ENCODE results near the gene ARPC5. TPM values are rescaled to one million over a fixed set of nuclear protein-coding genes. Genes with fewer than 3 reads are reported as not detected.

The ARPC5 gene
- polyA plus RNA-seq, 2 of the 4 experiments (the other 2 are of a cell fraction), result 189 to 198 TPM

DNA sequence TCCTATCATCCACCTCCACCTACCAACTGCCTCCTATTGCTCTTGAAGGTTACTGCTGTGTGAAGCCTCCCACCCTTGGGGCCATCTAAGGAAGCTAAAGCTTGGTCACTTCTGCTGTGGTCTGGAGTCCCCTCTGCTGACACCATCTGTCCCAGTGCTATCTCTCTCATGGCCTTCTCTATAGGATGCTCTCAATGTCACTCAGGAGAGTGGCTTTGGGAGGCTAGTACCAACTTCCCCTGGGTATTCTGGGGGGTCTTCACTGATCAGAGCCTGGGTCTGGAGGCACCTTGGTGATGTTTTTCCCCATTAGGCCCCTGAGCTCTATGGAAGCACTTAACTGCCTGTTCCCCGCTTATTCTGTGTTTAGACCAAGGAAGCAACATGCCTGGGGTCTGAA is 33.1 kb downstream of the ARPC5 start (continued):
- TF ChIP-seq EHMT2 (IDR thresholded peaks at IDR 0.05; ENCODE audit: low read depth) (no peak), RNF2 (IDR thresholded peaks at IDR 0.05; ENCODE audit: borderline replicate concordance, low read depth) (no peak), ESRRA (IDR thresholded peaks at IDR 0.05; ENCODE audit: borderline replicate concordance, low read length) (no peak), ZSCAN20 (CRISPR knock-in tag; IDR thresholded peaks at IDR 0.05) (no peak), RFX5 (IDR thresholded peaks at IDR 0.05) (no peak), TP53 (CRISPR knock-in tag; IDR thresholded peaks at IDR 0.05) (no peak), FOSL2 (IDR thresholded peaks at IDR 0.05) (no peak), FOSL2 (CRISPR knock-in tag; IDR thresholded peaks at IDR 0.05) (no peak)
- TF ChIP-seq, protein P1, sequence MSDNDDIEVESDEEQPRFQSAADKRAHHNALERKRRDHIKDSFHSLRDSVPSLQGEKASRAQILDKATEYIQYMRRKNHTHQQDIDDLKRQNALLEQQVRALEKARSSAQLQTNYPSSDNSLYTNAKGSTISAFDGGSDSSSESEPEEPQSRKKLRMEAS (IDR thresholded peaks at IDR 0.05), result no peak

DNA sequence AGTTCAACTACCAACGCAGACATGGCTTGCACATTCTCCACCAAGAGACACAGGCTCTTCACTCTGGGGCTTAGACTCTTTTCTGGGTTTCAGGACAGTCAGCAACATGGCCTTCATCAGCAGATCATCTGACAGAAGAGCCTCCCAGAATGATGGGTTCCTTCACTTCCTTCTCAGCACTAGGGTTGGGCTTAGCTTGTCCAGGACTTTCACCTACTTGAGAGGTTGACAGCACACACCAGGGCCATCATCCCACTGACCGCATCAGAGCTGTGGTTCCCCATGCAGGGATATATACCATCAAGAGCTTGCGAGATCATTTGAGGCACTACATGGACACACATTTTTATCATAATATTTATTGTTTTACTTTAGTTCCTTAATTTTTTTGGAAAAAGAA is 34.9 kb downstream of the ARPC5 start:
- ChIA-PET CTCF (interaction anchor here (0.7 to 1.4 kb wide), 2 partner anchors 33 to 371 kb away, joined by 3 to 4 read pairs; no protein-coding TSS in a partner anchor), POLR2A (no interaction called here)
- no peak for TF ChIP-seq FOXS1 (CRISPR knock-in tag; IDR thresholded peaks at IDR 0.05)
- TF ChIP-seq, protein P2, sequence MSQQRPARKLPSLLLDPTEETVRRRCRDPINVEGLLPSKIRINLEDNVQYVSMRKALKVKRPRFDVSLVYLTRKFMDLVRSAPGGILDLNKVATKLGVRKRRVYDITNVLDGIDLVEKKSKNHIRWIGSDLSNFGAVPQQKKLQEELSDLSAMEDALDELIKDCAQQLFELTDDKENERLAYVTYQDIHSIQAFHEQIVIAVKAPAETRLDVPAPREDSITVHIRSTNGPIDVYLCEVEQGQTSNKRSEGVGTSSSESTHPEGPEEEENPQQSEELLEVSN (IDR thresholded peaks at IDR 0.05; ENCODE audit: borderline replicate concordance, low read depth), result no peak
- TF ChIP-seq, protein P3, sequence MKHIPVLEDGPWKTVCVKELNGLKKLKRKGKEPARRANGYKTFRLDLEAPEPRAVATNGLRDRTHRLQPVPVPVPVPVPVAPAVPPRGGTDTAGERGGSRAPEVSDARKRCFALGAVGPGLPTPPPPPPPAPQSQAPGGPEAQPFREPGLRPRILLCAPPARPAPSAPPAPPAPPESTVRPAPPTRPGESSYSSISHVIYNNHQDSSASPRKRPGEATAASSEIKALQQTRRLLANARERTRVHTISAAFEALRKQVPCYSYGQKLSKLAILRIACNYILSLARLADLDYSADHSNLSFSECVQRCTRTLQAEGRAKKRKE (CRISPR knock-in tag; IDR thresholded peaks at IDR 0.05; ENCODE audit: low read depth), result no peak
- TF ChIP-seq, protein P4, sequence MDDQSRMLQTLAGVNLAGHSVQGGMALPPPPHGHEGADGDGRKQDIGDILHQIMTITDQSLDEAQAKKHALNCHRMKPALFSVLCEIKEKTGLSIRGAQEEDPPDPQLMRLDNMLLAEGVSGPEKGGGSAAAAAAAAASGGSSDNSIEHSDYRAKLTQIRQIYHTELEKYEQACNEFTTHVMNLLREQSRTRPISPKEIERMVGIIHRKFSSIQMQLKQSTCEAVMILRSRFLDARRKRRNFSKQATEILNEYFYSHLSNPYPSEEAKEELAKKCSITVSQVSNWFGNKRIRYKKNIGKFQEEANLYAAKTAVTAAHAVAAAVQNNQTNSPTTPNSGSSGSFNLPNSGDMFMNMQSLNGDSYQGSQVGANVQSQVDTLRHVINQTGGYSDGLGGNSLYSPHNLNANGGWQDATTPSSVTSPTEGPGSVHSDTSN (IDR thresholded peaks at IDR 0.05), result no peak
- no peak for TF ChIP-seq ZSCAN20 (CRISPR knock-in tag; IDR thresholded peaks at IDR 0.05)
- TF ChIP-seq EP300 (IDR thresholded peaks at IDR 0.05), result no peak
- no peak for TF ChIP-seq RFX5 (IDR thresholded peaks at IDR 0.05)
- TF ChIP-seq MAFK (IDR thresholded peaks at IDR 0.05; ENCODE audit: partially characterized antibody), result no peak
- TF ChIP-seq, protein P5, sequence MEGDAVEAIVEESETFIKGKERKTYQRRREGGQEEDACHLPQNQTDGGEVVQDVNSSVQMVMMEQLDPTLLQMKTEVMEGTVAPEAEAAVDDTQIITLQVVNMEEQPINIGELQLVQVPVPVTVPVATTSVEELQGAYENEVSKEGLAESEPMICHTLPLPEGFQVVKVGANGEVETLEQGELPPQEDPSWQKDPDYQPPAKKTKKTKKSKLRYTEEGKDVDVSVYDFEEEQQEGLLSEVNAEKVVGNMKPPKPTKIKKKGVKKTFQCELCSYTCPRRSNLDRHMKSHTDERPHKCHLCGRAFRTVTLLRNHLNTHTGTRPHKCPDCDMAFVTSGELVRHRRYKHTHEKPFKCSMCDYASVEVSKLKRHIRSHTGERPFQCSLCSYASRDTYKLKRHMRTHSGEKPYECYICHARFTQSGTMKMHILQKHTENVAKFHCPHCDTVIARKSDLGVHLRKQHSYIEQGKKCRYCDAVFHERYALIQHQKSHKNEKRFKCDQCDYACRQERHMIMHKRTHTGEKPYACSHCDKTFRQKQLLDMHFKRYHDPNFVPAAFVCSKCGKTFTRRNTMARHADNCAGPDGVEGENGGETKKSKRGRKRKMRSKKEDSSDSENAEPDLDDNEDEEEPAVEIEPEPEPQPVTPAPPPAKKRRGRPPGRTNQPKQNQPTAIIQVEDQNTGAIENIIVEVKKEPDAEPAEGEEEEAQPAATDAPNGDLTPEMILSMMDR (IDR thresholded peaks at IDR 0.05), result no peak
- TF ChIP-seq TP53 (CRISPR knock-in tag; IDR thresholded peaks at IDR 0.05), result no peak
- TF ChIP-seq, protein P6, sequence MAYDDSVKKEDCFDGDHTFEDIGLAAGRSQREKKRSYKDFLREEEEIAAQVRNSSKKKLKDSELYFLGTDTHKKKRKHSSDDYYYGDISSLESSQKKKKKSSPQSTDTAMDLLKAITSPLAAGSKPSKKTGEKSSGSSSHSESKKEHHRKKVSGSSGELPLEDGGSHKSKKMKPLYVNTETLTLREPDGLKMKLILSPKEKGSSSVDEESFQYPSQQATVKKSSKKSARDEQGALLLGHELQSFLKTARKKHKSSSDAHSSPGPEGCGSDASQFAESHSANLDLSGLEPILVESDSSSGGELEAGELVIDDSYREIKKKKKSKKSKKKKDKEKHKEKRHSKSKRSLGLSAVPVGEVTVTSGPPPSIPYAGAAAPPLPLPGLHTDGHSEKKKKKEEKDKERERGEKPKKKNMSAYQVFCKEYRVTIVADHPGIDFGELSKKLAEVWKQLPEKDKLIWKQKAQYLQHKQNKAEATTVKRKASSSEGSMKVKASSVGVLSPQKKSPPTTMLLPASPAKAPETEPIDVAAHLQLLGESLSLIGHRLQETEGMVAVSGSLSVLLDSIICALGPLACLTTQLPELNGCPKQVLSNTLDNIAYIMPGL (CRISPR knock-in tag; IDR thresholded peaks at IDR 0.05; ENCODE audit: borderline replicate concordance), result no peak
- no peak for TF ChIP-seq SMC3 (IDR thresholded peaks at IDR 0.05)
- TF ChIP-seq, protein P7, sequence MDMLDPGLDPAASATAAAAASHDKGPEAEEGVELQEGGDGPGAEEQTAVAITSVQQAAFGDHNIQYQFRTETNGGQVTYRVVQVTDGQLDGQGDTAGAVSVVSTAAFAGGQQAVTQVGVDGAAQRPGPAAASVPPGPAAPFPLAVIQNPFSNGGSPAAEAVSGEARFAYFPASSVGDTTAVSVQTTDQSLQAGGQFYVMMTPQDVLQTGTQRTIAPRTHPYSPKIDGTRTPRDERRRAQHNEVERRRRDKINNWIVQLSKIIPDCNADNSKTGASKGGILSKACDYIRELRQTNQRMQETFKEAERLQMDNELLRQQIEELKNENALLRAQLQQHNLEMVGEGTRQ (IDR thresholded peaks at IDR 0.05), result no peak
- TF ChIP-seq MAZ (IDR thresholded peaks at IDR 0.05; ENCODE audit: borderline replicate concordance, low read depth, low read length), result no peak
- TF ChIP-seq, protein P1 (IDR thresholded peaks at IDR 0.05), result no peak
- no peak for TF ChIP-seq JUN (IDR thresholded peaks at IDR 0.05)
- TF ChIP-seq HOXB5 (CRISPR knock-in tag; IDR thresholded peaks at IDR 0.05), result no peak
- TF ChIP-seq RNF2 (IDR thresholded peaks at IDR 0.05; ENCODE audit: borderline replicate concordance, low read depth), result no peak
- no peak for TF ChIP-seq EHF (CRISPR knock-in tag; IDR thresholded peaks at IDR 0.05)
- Histone ChIP-seq H3K27ac (peak overlapping the region in 1 of 2 experiments; percentile 17; a peak in 1 of 6 replicates), H3K9me3 (no peaks in the 10 kb centered on the region), H3K4me3 (no peak overlapping the region), H3K4me2 (peak overlapping the region; percentile 16; the same call in 1 of the 3 replicates), H3K4me1 (peaks cover 8% of the 10 kb centered on the region; the same call in 2 of the 3 replicates)
- 91% methylated on average over 3 of the region's 3 CpGs for WGBS (ENCODE audit: missing lambda C conversion rate)
- FAIRE-seq, result no peak
- no peak for DNase-seq (ENCODE audit: low read depth in 1 of 2, low spot score in 1 of 2)
- no peak for ATAC-seq

All from A549 (cell line).